GM19468 (cell line): Measurements from ENCODE around the gene PIK3R6.
"Not testable (repeated sequence)": the region's sequence is repeated elsewhere in the genome, so short reads cannot be mapped to it uniquely, and the experiment has no call there.

ENCODE experiments used
- ATAC-seq: cut with Tn5 transposase; IDR thresholded peaks from one replicate; pipeline ENCODE4 v1.9.1; 2021; ENCODE audit warnings: mild to moderate bottlenecking, moderate library complexity, moderate number of reproducible peaks; ENCODE audit not compliant: unreplicated experiment; ENCODE audit errors: extremely low read depth

Gene PIK3R6

GRCh38 chr17:8831234-8831849, 36.1 kb downstream of the PIK3R6 start:
- ATAC-seq = no peak

- ATAC-seq = no peak
Measured at GRCh38 chr17:8830141-8830540, 37.3 kb downstream of the PIK3R6 start.

- no peak for ATAC-seq
Measured at GRCh38 chr17:8829036-8829941, 38.2 kb downstream of the PIK3R6 start.

GRCh38 chr17:8828517-8828875, 39.0 kb downstream of the PIK3R6 start:
- no peak for ATAC-seq

GRCh38 chr17:8826808-8827435, 40.6 kb downstream of the PIK3R6 start:
- ATAC-seq = no peak

GRCh38 chr17:8825802-8826201, 41.7 kb downstream of the PIK3R6 start:
- ATAC-seq = no peak

- no peak for ATAC-seq
Measured at GRCh38 chr17:8823279-8823678, 44.2 kb downstream of the PIK3R6 start.

- no peak for ATAC-seq
Measured at GRCh38 chr17:8822401-8823035, 45.0 kb downstream of the PIK3R6 start.

- no peak for ATAC-seq
Measured at GRCh38 chr17:8821446-8822105, 45.9 kb downstream of the PIK3R6 start.

- no peak for ATAC-seq
Measured at GRCh38 chr17:8820311-8821010, 47.0 kb downstream of the PIK3R6 start.

- ATAC-seq = no peak
Measured at GRCh38 chr17:8818654-8819330, 48.7 kb downstream of the PIK3R6 start.

GRCh38 chr17:8818047-8818446, 49.4 kb downstream of the PIK3R6 start:
- ATAC-seq = no peak

GRCh38 chr17:8806926-8807550, 60.4 kb downstream of the PIK3R6 start:
- ATAC-seq = peak; percentile 76

GRCh38 chr17:8806253-8806925, 61.1 kb downstream of the PIK3R6 start:
- no peak for ATAC-seq

- not testable (repeated sequence) for ATAC-seq
Measured at GRCh38 chr17:8805396-8805795, 62.1 kb downstream of the PIK3R6 start.

GRCh38 chr17:8803531-8804420, 63.7 kb downstream of the PIK3R6 start:
- ATAC-seq = no peak
